A549 (cell line): Measurements from ENCODE around the gene CTRL.

Source experiments
- BHLHE40 ChIP-seq: IDR thresholded peaks from 2 replicates; pipeline ENCODE4 v1.6.1; 2012; ENCODE audit warnings: low read depth, low read length, inconsistent platforms
- CTCF ChIP-seq: fragments of >200 bp; sonication (Bioruptor Twin); formaldehyde crosslinking; IDR thresholded peaks from 3 replicates; pipeline ENCODE4 v1.5.1; 2016
- EP300 ChIP-seq, 2 experiments: fragments of >200 bp; sonication (Bioruptor Twin); formaldehyde crosslinking; IDR thresholded peaks; 2 replicates in 1 of 2; 3 replicates in 1 of 2; pipeline ENCODE4 v1.6.1; 2016 to 2017
- ESRRA ChIP-seq: fragments of 150-350 bp; IDR thresholded peaks from 2 replicates; pipeline ENCODE4 v1.6.1; 2014; ENCODE audit warnings: mild to moderate bottlenecking, low read length, borderline replicate concordance
- FOSL2 ChIP-seq, 2 experiments: fragments of 450-650 bp in 1 of 2; fragments of >200 bp in 1 of 2; sonication (Bioruptor Twin) in 1 of 2; formaldehyde crosslinking; IDR thresholded peaks; 2 replicates each; pipeline versions ENCODE4 v1.5.0 to v1.6.1; 2016 to 2020; ENCODE audit warnings: mild to moderate bottlenecking in 1 of 2, moderate library complexity in 1 of 2
- KDM1A ChIP-seq: fragments of 200-600 bp; sonication (generic); IDR thresholded peaks from 2 replicates; pipeline ENCODE4 v1.6.1; 2016; ENCODE audit warnings: low read depth, mild to moderate bottlenecking
- MYC ChIP-seq: IDR thresholded peaks from 2 replicates; pipeline ENCODE4 v1.6.1; 2012; ENCODE audit warnings: mild to moderate bottlenecking, inconsistent platforms, low read length, improper control_type of control experiment, borderline replicate concordance
- POLR2A ChIP-seq: IDR thresholded peaks from 2 replicates; pipeline ENCODE4 v1.6.1; 2012; ENCODE audit warnings: mild to moderate bottlenecking, low read length
- POLR2AphosphoS2 ChIP-seq: conservative IDR thresholded peaks from 2 replicates; pipeline ENCODE4 v1.6.1; 2012; ENCODE audit warnings: low read length, improper control_type of control experiment, inconsistent platforms
- RAD21 ChIP-seq, 2 experiments: fragments of >200 bp in 1 of 2; sonication (Bioruptor Twin) in 1 of 2; formaldehyde crosslinking in 1 of 2; IDR thresholded peaks in 1 of 2; conservative IDR thresholded peaks in 1 of 2; 2 replicates in 1 of 2; 3 replicates in 1 of 2; pipeline ENCODE4 v1.6.1; 2012 to 2018; ENCODE audit warnings: inconsistent platforms in 1 of 2
- RCOR1 ChIP-seq: fragments of 150-350 bp; IDR thresholded peaks from 2 replicates; pipeline ENCODE4 v1.6.1; 2014; ENCODE audit warnings: antibody characterized with exemption, low read length, low read depth
- SMC3 ChIP-seq: fragments of >200 bp; sonication (Bioruptor Twin); formaldehyde crosslinking; IDR thresholded peaks from 3 replicates; pipeline ENCODE4 v1.6.1; 2018; ENCODE audit warnings: inconsistent platforms
- USF2 ChIP-seq: fragments of 450-650 bp; IDR thresholded peaks from 2 replicates; pipeline ENCODE4 v1.6.1; 2014; ENCODE audit warnings: antibody characterized with exemption

GRCh38 chr16:67967958-67968399 is 36.3 kb upstream of the CTRL start:
- TF ChIP-seq POLR2AphosphoS2 (no peak), CTCF (no peak), RCOR1 (no peak), BHLHE40 (no peak), KDM1A (no peak), RAD21 (conservative IDR thresholded peaks at IDR 0.05 in 1 of 2, IDR thresholded peaks at IDR 0.05 in 1 of 2) (no peak), POLR2A (no peak), FOSL2 (IDR thresholded peaks at IDR 0.05) (no peak), FOSL2 (CRISPR knock-in tag; IDR thresholded peaks at IDR 0.05) (no peak), ESRRA (no peak), USF2 (no peak), EP300 (IDR thresholded peaks at IDR 0.05) (no peak), SMC3 (no peak), MYC (no peak)
